Inflammatory macrophage treated with lipopolysaccharide for 1 hour (primary cell): ENCODE measurements around the gene SLC2A1.
"Not testable (repeated sequence)": the region's sequence is repeated elsewhere in the genome, so short reads cannot be mapped to it uniquely, and the experiment has no call there.

Experiments used
- DNase-seq, 2 donors: peaks; one replicate each; pipeline ENCODE4 v3.0.0-alpha.2; 2020 to 2022

Gene SLC2A1

GRCh38 chr1:42927920-42928505 lies 30.7 kb downstream of the SLC2A1 start:
- DNase-seq: no peak

- no peak for DNase-seq
These were observed 31.3 kb downstream of the SLC2A1 start for GRCh38 chr1:42927274-42927841.

- DNase-seq: no peak
These were observed 31.8 kb downstream of the SLC2A1 start for GRCh38 chr1:42926879-42927242.

GRCh38 chr1:42926235-42926878 lies 32.3 kb downstream of the SLC2A1 start:
- DNase-seq: no peak

GRCh38 chr1:42924851-42925760 lies 33.6 kb downstream of the SLC2A1 start:
- no peak for DNase-seq

GRCh38 chr1:42924082-42924850 lies 34.4 kb downstream of the SLC2A1 start:
- DNase-seq: peak; percentile 87 to 96

- no peak for DNase-seq
These were observed 35.1 kb downstream of the SLC2A1 start for GRCh38 chr1:42923367-42924081.

- peak; percentile 48 to 73 for DNase-seq
These were observed 35.8 kb downstream of the SLC2A1 start for GRCh38 chr1:42922687-42923366.

GRCh38 chr1:42921769-42922168 lies 36.9 kb downstream of the SLC2A1 start:
- no peak for DNase-seq

- DNase-seq: not testable (repeated sequence)
These were observed 39.0 kb downstream of the SLC2A1 start for GRCh38 chr1:42919651-42920050.

GRCh38 chr1:42917241-42917495 lies 41.5 kb downstream of the SLC2A1 start:
- no peak for DNase-seq

GRCh38 chr1:42915456-42915855 lies 43.2 kb downstream of the SLC2A1 start:
- no peak for DNase-seq

- DNase-seq: no peak
These were observed 44.5 kb downstream of the SLC2A1 start for GRCh38 chr1:42914092-42914627.

- peak; percentile 60 to 92 for DNase-seq
These were observed 45.1 kb downstream of the SLC2A1 start for GRCh38 chr1:42913426-42914091.

- DNase-seq: no peak
These were observed 47.7 kb downstream of the SLC2A1 start for GRCh38 chr1:42910985-42911384.

- DNase-seq: no peak
These were observed 50.6 kb downstream of the SLC2A1 start for GRCh38 chr1:42908046-42908445.

- DNase-seq: no peak
These were observed 54.2 kb downstream of the SLC2A1 start for GRCh38 chr1:42904434-42904833.

- not testable (repeated sequence) for DNase-seq
These were observed 58.7 kb downstream of the SLC2A1 start for GRCh38 chr1:42899960-42900359.

GRCh38 chr1:42891465-42892138 lies 67.1 kb downstream of the SLC2A1 start:
- no peak for DNase-seq

- no peak for DNase-seq
These were observed 69.4 kb downstream of the SLC2A1 start for GRCh38 chr1:42889264-42889663.
